ENCODE results near the gene CRTAC1.

GRCh38 chr10:97838091-97838490 lies 192.3 kb downstream of the CRTAC1 start:
- TF ChIP-seq CTCF (IDR thresholded peaks at IDR 0.05), result no peak
- no peak for TF ChIP-seq POLR2A (IDR thresholded peaks at IDR 0.05)

Measured in lower leg skin (tissue), 3 donors.